HEK293 (cell line): ENCODE measurements around the gene DNAJC4.

Experiments
- CTCF ChIA-PET: fragments of 350-600 bp; formaldehyde crosslinking; extraction: SDS; loops from one replicate; lab custom pipeline; 2021; ENCODE audit warnings: antibody characterized with exemption; lab: Yijun Ruan, JAX
- POLR2A ChIA-PET: fragments of 300-600 bp; formaldehyde crosslinking; extraction: SDS; loops from one replicate; lab custom pipeline; 2020; ENCODE audit warnings: antibody characterized with exemption, inconsistent platforms; lab: Yijun Ruan, JAX
- H3K27ac ChIP-seq: fragments of 200-500 bp; sonication (Bioruptor generic); 2 replicates; pipeline ENCODE4 v1.5.1; 2014; ENCODE audit warnings: low read depth, low read length, control low read depth, inconsistent platforms; ENCODE audit errors: extremely low read depth
- H3K36me3 ChIP-seq, 2 experiments: fragments of 200-500 bp in 1 of 2; sonication (Bioruptor generic) in 1 of 2; 1 replicate in 1 of 2; 2 replicates in 1 of 2; pipeline ENCODE4 v1.5.1; 2014 to 2017; ENCODE audit warnings: inconsistent platforms in 2 of 2, low read length in 2 of 2; ENCODE audit not compliant: control insufficient read depth in 2 of 2, insufficient read depth in 1 of 2
- H3K4me1 ChIP-seq: fragments of 200-500 bp; sonication (Bioruptor generic); 2 replicates; pipeline ENCODE4 v1.5.1; 2014; ENCODE audit warnings: mild to moderate bottlenecking, low read length, inconsistent platforms; ENCODE audit not compliant: control insufficient read depth, insufficient read depth
- H3K4me3 ChIP-seq: 2 replicates; pipeline ENCODE4 v1.5.1; 2011; ENCODE audit warnings: low read depth, mild to moderate bottlenecking, control low read depth, low read length, moderate library complexity
- H3K9me3 ChIP-seq: fragments of 200-500 bp; sonication (Bioruptor generic); 2 replicates; pipeline ENCODE4 v1.5.1; 2014; ENCODE audit warnings: low read depth, low read length, inconsistent platforms; ENCODE audit not compliant: control insufficient read depth, insufficient read depth
- BCL6B ChIP-seq: fragments of 450-650 bp; formaldehyde crosslinking; IDR thresholded peaks from 2 replicates; pipeline ENCODE4 v1.5.1; 2017; ENCODE audit warnings: missing biosample characterization, missing genetic modification characterization
- HIC1 ChIP-seq: fragments of 450-650 bp; formaldehyde crosslinking; IDR thresholded peaks from 2 replicates; pipeline ENCODE4 v1.5.1; 2016; ENCODE audit warnings: missing biosample characterization, missing genetic modification characterization
- KLF17 ChIP-seq: fragments of 450-650 bp; formaldehyde crosslinking; IDR thresholded peaks from 2 replicates; pipeline ENCODE4 v1.5.1; 2016; ENCODE audit warnings: missing biosample characterization, missing genetic modification characterization
- SALL2 ChIP-seq: fragments of 450-650 bp; formaldehyde crosslinking; IDR thresholded peaks from 2 replicates; pipeline ENCODE4 v1.5.0; 2017; ENCODE audit warnings: missing biosample characterization, mild to moderate bottlenecking, missing genetic modification characterization, borderline replicate concordance
- SCRT1 ChIP-seq: fragments of 450-650 bp; formaldehyde crosslinking; IDR thresholded peaks from 2 replicates; pipeline ENCODE4 v1.5.1; 2016; ENCODE audit warnings: missing biosample characterization, missing genetic modification characterization, borderline replicate concordance
- ZBTB11 ChIP-seq: fragments of 450-650 bp; formaldehyde crosslinking; conservative IDR thresholded peaks from 2 replicates; pipeline ENCODE4 v1.5.1; 2016; ENCODE audit warnings: low read depth, missing biosample characterization, missing genetic modification characterization
- ZBTB48 ChIP-seq: fragments of 450-650 bp; formaldehyde crosslinking; IDR thresholded peaks from 2 replicates; pipeline ENCODE4 v1.5.1; 2016; ENCODE audit warnings: missing biosample characterization, missing genetic modification characterization
- ZBTB6 ChIP-seq: fragments of 450-650 bp; formaldehyde crosslinking; IDR thresholded peaks from 2 replicates; pipeline ENCODE4 v1.5.1; 2017; ENCODE audit warnings: missing biosample characterization, missing genetic modification characterization
- ZFP41 ChIP-seq: fragments of 450-650 bp; formaldehyde crosslinking; IDR thresholded peaks from 2 replicates; pipeline ENCODE4 v1.5.1; 2016; ENCODE audit warnings: missing biosample characterization, missing genetic modification characterization, borderline replicate concordance
- ZFP69B ChIP-seq: fragments of 450-650 bp; formaldehyde crosslinking; IDR thresholded peaks from 2 replicates; pipeline ENCODE4 v1.5.1; 2016; ENCODE audit warnings: missing biosample characterization, missing genetic modification characterization
- ZNF146 ChIP-seq: fragments of 450-650 bp; formaldehyde crosslinking; IDR thresholded peaks from 2 replicates; pipeline ENCODE4 v1.5.1; 2016; ENCODE audit warnings: missing biosample characterization, missing genetic modification characterization
- ZNF2 ChIP-seq: fragments of 450-650 bp; formaldehyde crosslinking; IDR thresholded peaks from 2 replicates; pipeline ENCODE4 v1.5.1; 2016; ENCODE audit warnings: missing biosample characterization, missing genetic modification characterization
- ZNF214 ChIP-seq: fragments of 450-650 bp; formaldehyde crosslinking; IDR thresholded peaks from 2 replicates; pipeline ENCODE4 v1.5.1; 2017; ENCODE audit warnings: missing biosample characterization, mild to moderate bottlenecking, missing genetic modification characterization, borderline replicate concordance
- ZNF341 ChIP-seq: fragments of 450-650 bp; formaldehyde crosslinking; IDR thresholded peaks from 2 replicates; pipeline ENCODE4; 2016; ENCODE audit warnings: low read depth, missing biosample characterization, missing genetic modification characterization
- ZNF350 ChIP-seq: fragments of 450-650 bp; formaldehyde crosslinking; IDR thresholded peaks from 2 replicates; pipeline ENCODE4 v1.5.0; 2017; ENCODE audit warnings: missing biosample characterization, mild to moderate bottlenecking, missing genetic modification characterization
- ZNF366 ChIP-seq: fragments of 450-650 bp; formaldehyde crosslinking; conservative IDR thresholded peaks from 2 replicates; pipeline ENCODE4 v1.5.1; 2016; ENCODE audit warnings: missing biosample characterization, missing genetic modification characterization
- ZNF423 ChIP-seq: fragments of 450-650 bp; formaldehyde crosslinking; IDR thresholded peaks from 2 replicates; pipeline ENCODE4 v1.5.1; 2016; ENCODE audit warnings: missing biosample characterization, missing genetic modification characterization
- ZNF544 ChIP-seq: fragments of 450-650 bp; formaldehyde crosslinking; IDR thresholded peaks from 2 replicates; pipeline ENCODE4 v1.5.0; 2017; ENCODE audit warnings: missing biosample characterization, missing genetic modification characterization
- ZNF549 ChIP-seq: fragments of 450-650 bp; IDR thresholded peaks from 2 replicates; pipeline ENCODE4 v1.5.1; 2018; ENCODE audit warnings: missing biosample characterization, missing genetic modification characterization, mild to moderate bottlenecking, inconsistent platforms, moderate library complexity
- ZNF600 ChIP-seq: fragments of 450-650 bp; formaldehyde crosslinking; IDR thresholded peaks from 2 replicates; pipeline ENCODE4 v1.5.1; 2016; ENCODE audit warnings: missing biosample characterization, missing genetic modification characterization
- ZNF621 ChIP-seq: fragments of 450-650 bp; formaldehyde crosslinking; IDR thresholded peaks from 2 replicates; pipeline ENCODE4 v1.5.1; 2017; ENCODE audit warnings: missing biosample characterization, missing genetic modification characterization
- ZNF626 ChIP-seq: fragments of 450-650 bp; sonication (Bioruptor Pico); formaldehyde crosslinking; IDR thresholded peaks from 2 replicates; pipeline ENCODE4 v1.5.1; 2018; ENCODE audit warnings: missing biosample characterization, missing genetic modification characterization, inconsistent platforms
- ZNF701 ChIP-seq: fragments of 450-650 bp; formaldehyde crosslinking; IDR thresholded peaks from 2 replicates; pipeline ENCODE4 v1.5.1; 2016; ENCODE audit warnings: missing biosample characterization, missing genetic modification characterization
- ZNF776 ChIP-seq: fragments of 450-650 bp; formaldehyde crosslinking; IDR thresholded peaks from 2 replicates; pipeline ENCODE4 v1.5.0; 2017; ENCODE audit warnings: missing biosample characterization, missing genetic modification characterization, borderline replicate concordance
- ZNF830 ChIP-seq: fragments of 450-650 bp; IDR thresholded peaks from 2 replicates; pipeline ENCODE4 v1.5.0; 2018; ENCODE audit warnings: missing biosample characterization, missing genetic modification characterization, low read depth, mild to moderate bottlenecking, moderate library complexity
- ZSCAN5A ChIP-seq: fragments of 450-650 bp; formaldehyde crosslinking; IDR thresholded peaks from 2 replicates; pipeline ENCODE4 v1.5.1; 2016; ENCODE audit warnings: missing biosample characterization, missing genetic modification characterization
- ZXDB ChIP-seq: fragments of 450-650 bp; formaldehyde crosslinking; IDR thresholded peaks from 2 replicates; pipeline ENCODE4 v1.5.1; 2016; ENCODE audit warnings: missing biosample characterization, missing genetic modification characterization

DNAJC4 gene

GRCh38 chr11:64268893-64269539 is 38.7 kb downstream of the DNAJC4 start:
- POLR2A ChIA-PET: interaction anchor here (0.7 to 7.0 kb wide), 12 partner anchors 11 to 86 kb away, joined by 3 to 96 read pairs (median 12); partner anchors contain the start of genes BAD, ESRRA, FERMT3 and FKBP2
- Histone ChIP-seq H3K27ac (peak overlapping the region; percentile 83), H3K4me3 (peak overlapping the region; percentile 56), H3K36me3 (peaks cover 0 to 33% of the 10 kb centered on the region in 2 experiments; a peak in 1 of 3 replicates), H3K9me3 (no peaks in the 10 kb centered on the region), H3K4me1 (peaks cover 2% of the 10 kb centered on the region; the same call in 1 of the 2 replicates)
- CTCF ChIA-PET: interaction anchor here (0.6 to 6.8 kb wide), 7 partner anchors 17 to 102 kb away, joined by 3 to 81 read pairs (median 5); partner anchors contain the start of genes CATSPERZ, ESRRA and PLCB3
- no peak for TF ChIP-seq ZNF626 (tag by site-specific recombination)
- 0 out of 2 replicates have a peak, but pooled peaks have one; percentile 11 for TF ChIP-seq ZBTB11 (tag by site-specific recombination)
- no peak for TF ChIP-seq ZNF214 (tag by site-specific recombination)
- TF ChIP-seq ZBTB48 (tag by site-specific recombination): 0 out of 2 replicates have a peak, but pooled peaks have one; percentile 8
- TF ChIP-seq ZFP69B (tag by site-specific recombination): no peak
- no peak for TF ChIP-seq ZNF350 (tag by site-specific recombination)
- TF ChIP-seq ZNF830: no peak
- no peak for TF ChIP-seq ZNF621 (tag by site-specific recombination)
- no peak for TF ChIP-seq ZFP41 (tag by site-specific recombination)
- 0 out of 2 replicates have a peak, but pooled peaks have one; percentile 49 for TF ChIP-seq ZNF341 (tag by site-specific recombination)
- TF ChIP-seq ZNF549: no peak
- no peak for TF ChIP-seq ZNF701 (tag by site-specific recombination)
- no peak for TF ChIP-seq HIC1 (tag by site-specific recombination)
- no peak for TF ChIP-seq BCL6B (tag by site-specific recombination)
- no peak for TF ChIP-seq ZSCAN5A (tag by site-specific recombination)
- TF ChIP-seq ZNF2 (tag by site-specific recombination): no peak
- no peak for TF ChIP-seq ZXDB (tag by site-specific recombination)
- TF ChIP-seq ZNF600: peak; percentile 89
- TF ChIP-seq ZBTB6 (tag by site-specific recombination): no peak
- TF ChIP-seq SCRT1: no peak
- no peak for TF ChIP-seq SALL2
- no peak for TF ChIP-seq ZNF423 (tag by site-specific recombination)
- no peak for TF ChIP-seq ZNF146
- TF ChIP-seq ZNF544 (tag by site-specific recombination): no peak
- 0 out of 2 replicates have a peak, but pooled peaks have one; percentile 14 for TF ChIP-seq ZNF366 (tag by site-specific recombination)
- no peak for TF ChIP-seq KLF17
- TF ChIP-seq ZNF776: no peak
